ENCODE data around the gene UPK2. TPM values are rescaled to one million over a fixed set of nuclear protein-coding genes. Genes with fewer than 3 reads are reported as not detected.

UPK2 gene
- total and polyA plus RNA-seq, 2 of the 13 experiments (the other 11 are each of a cell fraction or from before 2014, with no cell fraction given) = not detected

DNA sequence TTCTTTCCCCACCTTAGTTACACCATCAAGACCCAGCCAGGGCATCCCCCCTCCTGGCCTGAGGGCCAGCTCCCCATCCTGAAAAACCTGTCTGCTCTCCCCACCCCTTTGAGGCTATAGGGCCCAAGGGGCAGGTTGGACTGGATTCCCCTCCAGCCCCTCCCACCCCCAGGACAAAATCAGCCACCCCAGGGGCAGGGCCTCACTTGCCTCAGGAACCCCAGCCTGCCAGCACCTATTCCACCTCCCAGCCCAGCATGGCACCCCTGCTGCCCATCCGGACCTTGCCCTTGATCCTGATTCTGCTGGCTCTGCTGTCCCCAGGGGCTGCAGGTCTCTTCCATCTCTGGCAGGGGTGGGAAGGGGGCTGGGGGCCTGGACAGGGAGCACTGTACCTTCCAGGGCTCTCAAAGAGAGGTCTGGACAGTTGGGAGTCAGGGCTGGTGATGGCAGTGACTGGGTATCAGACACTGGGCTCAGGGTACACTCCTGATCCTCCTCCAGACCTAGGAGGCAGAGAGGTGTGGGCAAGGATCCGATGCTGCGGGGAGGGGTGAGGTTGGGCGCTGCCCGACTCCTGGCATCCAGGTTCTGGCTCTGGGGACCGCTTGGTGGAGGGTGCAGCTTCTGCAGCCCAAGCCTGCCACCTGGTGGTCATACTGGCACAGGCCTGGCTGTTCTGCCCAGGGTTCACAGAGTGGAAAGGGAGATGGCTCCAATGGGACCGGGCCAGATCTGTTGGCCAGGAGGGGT lies at the start of gene UPK2 (continued):
- TF ChIP-seq SIN3A (IDR thresholded peaks at IDR 0.05; ENCODE audit: borderline replicate concordance, low read depth, low read length) (no peak), ZNF660 (CRISPR knock-in tag; IDR thresholded peaks at IDR 0.05; ENCODE audit: borderline replicate concordance, low read depth) (no peak), ZKSCAN5 (CRISPR knock-in tag; IDR thresholded peaks at IDR 0.05) (no peak), HNF4A (CRISPR knock-in tag; IDR thresholded peaks at IDR 0.05) (no peak), ZNF556 (CRISPR knock-in tag; IDR thresholded peaks at IDR 0.05; ENCODE audit: borderline replicate concordance) (no peak), MAZ (IDR thresholded peaks at IDR 0.05; ENCODE audit: borderline replicate concordance, low read depth, low read length) (no peak), MAZ (CRISPR knock-in tag; IDR thresholded peaks at IDR 0.05; ENCODE audit: low read depth) (no peak), ZNF841 (CRISPR knock-in tag; IDR thresholded peaks at IDR 0.05; ENCODE audit: borderline replicate concordance) (no peak), MED8 (CRISPR knock-in tag; IDR thresholded peaks at IDR 0.05; ENCODE audit: insufficient replicate concordance) (no peak), NCOA1 (CRISPR knock-in tag; IDR thresholded peaks at IDR 0.05) (no peak), KDM2A (CRISPR knock-in tag; IDR thresholded peaks at IDR 0.05; ENCODE audit: borderline replicate concordance, low read depth) (peak; percentile 69; the same call in 1 of the 2 replicates), ATRX (CRISPR knock-in tag; IDR thresholded peaks at IDR 0.05; ENCODE audit: borderline replicate concordance) (no peak), NFYB (CRISPR knock-in tag; IDR thresholded peaks at IDR 0.05) (no peak), MIXL1 (CRISPR knock-in tag; IDR thresholded peaks at IDR 0.05) (0 out of 2 replicates have a peak, but pooled peaks have one; percentile 16), ZNF530 (CRISPR knock-in tag; IDR thresholded peaks at IDR 0.05; ENCODE audit: low read depth) (no peak), PAX8 (CRISPR knock-in tag; IDR thresholded peaks at IDR 0.05; ENCODE audit: borderline replicate concordance) (no peak), TBX2 (CRISPR knock-in tag; IDR thresholded peaks at IDR 0.05; ENCODE audit: borderline replicate concordance) (no peak), NRL (CRISPR knock-in tag; IDR thresholded peaks at IDR 0.05; ENCODE audit: borderline replicate concordance) (no peak), ZNF510 (CRISPR knock-in tag; IDR thresholded peaks at IDR 0.05; ENCODE audit: low read depth) (no peak), ZNF713 (CRISPR knock-in tag; IDR thresholded peaks at IDR 0.05) (no peak), CENPT (CRISPR knock-in tag; IDR thresholded peaks at IDR 0.05; ENCODE audit: low read depth) (no peak), ZNF776 (CRISPR knock-in tag; IDR thresholded peaks at IDR 0.05) (no peak), RBFOX2 (IDR thresholded peaks at IDR 0.05; ENCODE audit: low read depth, low read length) (no peak)
- TF ChIP-seq, protein P1, sequence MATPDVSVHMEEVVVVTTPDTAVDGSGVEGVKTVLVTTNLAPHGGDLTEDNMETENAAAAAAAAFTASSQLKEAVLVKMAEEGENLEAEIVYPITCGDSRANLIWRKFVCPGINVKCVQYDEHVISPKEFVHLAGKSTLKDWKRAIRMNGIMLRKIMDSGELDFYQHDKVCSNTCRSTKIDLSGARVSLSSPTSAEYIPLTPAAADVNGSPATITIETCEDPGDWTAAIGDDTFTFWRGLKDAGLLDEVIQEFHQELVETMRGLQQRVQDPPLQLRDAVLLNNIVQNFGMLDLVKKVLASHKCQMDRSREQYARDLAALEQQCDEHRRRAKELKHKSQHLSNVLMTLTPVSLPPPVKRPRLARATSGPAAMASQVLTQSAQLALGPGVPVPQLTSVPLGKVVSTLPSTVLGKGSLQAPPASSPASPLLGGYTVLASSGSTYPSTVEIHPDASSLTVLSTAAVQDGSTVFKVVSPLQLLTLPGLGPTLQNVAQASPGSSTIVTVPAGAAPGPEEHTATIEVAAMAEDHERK (CRISPR knock-in tag; IDR thresholded peaks at IDR 0.05; ENCODE audit: low read depth) = no peak
- TF ChIP-seq, protein P2, sequence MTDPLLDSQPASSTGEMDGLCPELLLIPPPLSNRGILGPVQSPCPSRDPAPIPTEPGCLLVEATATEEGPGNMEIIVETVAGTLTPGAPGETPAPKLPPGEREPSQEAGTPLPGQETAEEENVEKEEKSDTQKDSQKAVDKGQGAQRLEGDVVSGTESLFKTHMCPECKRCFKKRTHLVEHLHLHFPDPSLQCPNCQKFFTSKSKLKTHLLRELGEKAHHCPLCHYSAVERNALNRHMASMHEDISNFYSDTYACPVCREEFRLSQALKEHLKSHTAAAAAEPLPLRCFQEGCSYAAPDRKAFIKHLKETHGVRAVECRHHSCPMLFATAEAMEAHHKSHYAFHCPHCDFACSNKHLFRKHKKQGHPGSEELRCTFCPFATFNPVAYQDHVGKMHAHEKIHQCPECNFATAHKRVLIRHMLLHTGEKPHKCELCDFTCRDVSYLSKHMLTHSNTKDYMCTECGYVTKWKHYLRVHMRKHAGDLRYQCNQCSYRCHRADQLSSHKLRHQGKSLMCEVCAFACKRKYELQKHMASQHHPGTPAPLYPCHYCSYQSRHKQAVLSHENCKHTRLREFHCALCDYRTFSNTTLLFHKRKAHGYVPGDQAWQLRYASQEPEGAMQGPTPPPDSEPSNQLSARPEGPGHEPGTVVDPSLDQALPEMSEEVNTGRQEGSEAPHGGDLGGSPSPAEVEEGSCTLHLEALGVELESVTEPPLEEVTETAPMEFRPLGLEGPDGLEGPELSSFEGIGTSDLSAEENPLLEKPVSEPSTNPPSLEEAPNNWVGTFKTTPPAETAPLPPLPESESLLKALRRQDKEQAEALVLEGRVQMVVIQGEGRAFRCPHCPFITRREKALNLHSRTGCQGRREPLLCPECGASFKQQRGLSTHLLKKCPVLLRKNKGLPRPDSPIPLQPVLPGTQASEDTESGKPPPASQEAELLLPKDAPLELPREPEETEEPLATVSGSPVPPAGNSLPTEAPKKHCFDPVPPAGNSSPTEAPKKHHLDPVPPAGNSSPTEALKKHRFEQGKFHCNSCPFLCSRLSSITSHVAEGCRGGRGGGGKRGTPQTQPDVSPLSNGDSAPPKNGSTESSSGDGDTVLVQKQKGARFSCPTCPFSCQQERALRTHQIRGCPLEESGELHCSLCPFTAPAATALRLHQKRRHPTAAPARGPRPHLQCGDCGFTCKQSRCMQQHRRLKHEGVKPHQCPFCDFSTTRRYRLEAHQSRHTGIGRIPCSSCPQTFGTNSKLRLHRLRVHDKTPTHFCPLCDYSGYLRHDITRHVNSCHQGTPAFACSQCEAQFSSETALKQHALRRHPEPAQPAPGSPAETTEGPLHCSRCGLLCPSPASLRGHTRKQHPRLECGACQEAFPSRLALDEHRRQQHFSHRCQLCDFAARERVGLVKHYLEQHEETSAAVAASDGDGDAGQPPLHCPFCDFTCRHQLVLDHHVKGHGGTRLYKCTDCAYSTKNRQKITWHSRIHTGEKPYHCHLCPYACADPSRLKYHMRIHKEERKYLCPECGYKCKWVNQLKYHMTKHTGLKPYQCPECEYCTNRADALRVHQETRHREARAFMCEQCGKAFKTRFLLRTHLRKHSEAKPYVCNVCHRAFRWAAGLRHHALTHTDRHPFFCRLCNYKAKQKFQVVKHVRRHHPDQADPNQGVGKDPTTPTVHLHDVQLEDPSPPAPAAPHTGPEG (CRISPR knock-in tag; IDR thresholded peaks at IDR 0.05) = no peak

All from HepG2 (cell line).